Femur (tissue), 1 donor: ENCODE results near the gene KRTAP19-6.
A peak's percentile ranks its signal among the peaks of the same experiment; 100 is the strongest.
"Not testable (repeated sequence)": the region's sequence is repeated elsewhere in the genome, so short reads cannot be mapped to it uniquely, and the experiment has no call there.

Source experiments
- DNase-seq: peaks from one replicate; pipeline ENCODE4 v3.0.0-alpha.2; 2017

KRTAP19-6 gene, protein sequence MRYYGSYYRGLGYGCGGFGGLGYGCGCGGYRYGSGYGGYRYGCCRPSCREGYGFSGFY

GRCh38 chr21:30541764-30542163 lies at the start of gene KRTAP19-6:
KRTAP19-6 (minus strand) TSS chr21:30541864; CDS start chr21:30541833, 31 bp downstream.
- no peak for DNase-seq

DNA sequence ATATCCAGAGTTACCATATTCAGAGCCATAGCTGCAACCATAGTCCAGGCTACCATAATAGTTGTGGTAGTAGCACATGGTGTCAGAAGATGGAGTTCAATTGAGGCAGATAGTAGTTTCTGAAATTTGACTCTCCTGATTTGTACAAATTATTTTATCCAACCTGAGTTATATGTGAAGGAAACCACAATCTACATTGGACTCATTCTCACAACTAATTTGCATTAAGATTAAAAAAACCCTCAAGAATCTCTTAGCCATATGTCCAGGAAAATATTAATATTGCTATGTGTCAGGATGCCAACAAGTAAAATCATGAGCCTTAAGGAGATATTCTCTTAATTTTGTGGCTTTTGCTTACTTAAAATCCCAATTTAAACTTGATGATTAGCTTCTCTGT lies 48.6 kb upstream of the KRTAP19-6 start, which contains the start of gene KRTAP22-2:
Gene KRTAP22-2, minus strand, starts transcription at position 101 of the 400 bp plus-strand sequence.
- no peak for DNase-seq

GRCh38 chr21:30582870-30583269 lies 41.2 kb upstream of the KRTAP19-6 start:
- no peak for DNase-seq

DNA sequence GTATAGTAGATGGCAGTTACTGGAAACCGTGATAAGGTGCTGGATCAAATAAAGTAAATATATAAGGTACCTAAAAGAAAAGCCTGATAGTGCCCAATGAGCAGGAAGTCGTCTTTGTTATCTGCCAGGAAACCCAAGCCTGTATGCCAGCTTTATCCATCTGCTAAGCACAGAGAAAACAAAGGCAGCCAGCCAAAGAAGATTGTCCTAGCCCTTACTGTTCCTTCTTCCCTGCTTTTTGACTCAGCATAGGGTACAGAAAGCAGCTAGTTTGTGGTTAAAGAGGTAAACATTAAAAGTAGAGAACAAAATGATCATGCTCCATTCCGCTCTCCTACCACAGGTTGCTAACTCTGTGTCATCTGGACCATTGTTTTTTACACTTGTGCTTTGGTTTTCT lies 38.5 kb upstream of the KRTAP19-6 start:
- DNase-seq, result no peak

GRCh38 chr21:30579346-30579745 lies 37.7 kb upstream of the KRTAP19-6 start:
- DNase-seq, result peak; percentile 25

DNA sequence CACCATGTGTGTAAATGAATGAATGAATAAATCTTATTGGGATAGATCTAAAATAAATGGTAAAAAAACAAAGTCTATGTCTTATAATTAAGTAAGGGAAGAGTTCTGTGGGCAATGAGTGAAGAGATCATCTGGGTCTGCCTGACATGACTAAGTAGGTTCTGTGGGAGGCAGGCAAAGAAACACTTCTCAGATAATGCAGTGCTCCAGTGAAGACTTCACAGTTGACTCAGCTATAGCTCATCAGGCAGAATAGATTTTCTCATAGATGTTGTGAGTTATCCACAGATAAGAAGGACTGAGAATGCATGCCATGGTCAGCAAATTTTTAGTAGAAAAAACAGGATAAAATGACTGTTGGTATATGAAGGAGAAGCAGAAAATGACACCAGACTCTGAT lies 36.1 kb upstream of the KRTAP19-6 start:
- DNase-seq, result no peak

DNA sequence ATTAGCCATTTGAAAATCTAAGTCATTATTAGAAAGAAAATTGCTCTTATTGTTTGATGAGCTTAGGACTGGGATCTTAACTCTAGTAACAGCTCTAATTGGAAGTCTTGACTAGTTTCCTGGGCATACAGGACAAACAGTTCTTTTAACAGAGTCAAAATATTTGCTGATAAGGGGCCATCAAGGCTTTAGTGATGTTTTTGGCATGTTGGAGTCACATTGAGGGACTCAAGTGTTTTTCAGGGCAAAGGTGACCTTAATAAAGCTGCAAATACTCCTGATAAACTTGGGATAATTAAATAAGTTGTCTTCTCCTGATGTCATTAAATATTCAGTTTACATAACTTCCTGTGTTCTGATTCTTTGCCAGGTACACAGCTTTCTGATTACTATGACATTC lies 26.0 kb upstream of the KRTAP19-6 start:
- no peak for DNase-seq

DNA sequence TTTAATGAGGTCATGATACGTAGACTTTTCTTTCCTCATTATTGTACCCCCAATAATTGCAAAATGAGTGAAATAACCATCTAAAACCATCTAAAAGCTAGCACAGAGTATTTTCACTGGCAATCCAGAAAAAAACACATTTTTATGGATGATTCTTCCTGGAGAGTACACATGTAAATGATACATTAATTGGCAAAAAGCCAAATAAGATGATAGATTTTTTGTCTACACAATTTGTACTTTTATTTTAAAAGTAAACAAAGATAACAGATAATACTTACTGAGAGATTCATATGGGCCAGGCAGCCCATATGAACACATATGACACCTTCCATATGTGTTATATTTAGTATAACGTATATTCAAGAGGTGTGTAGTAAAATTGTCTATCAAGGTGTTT lies 22.0 kb upstream of the KRTAP19-6 start:
- no peak for DNase-seq

GRCh38 chr21:30563072-30563471 lies 21.4 kb upstream of the KRTAP19-6 start:
- DNase-seq, result no peak

DNA sequence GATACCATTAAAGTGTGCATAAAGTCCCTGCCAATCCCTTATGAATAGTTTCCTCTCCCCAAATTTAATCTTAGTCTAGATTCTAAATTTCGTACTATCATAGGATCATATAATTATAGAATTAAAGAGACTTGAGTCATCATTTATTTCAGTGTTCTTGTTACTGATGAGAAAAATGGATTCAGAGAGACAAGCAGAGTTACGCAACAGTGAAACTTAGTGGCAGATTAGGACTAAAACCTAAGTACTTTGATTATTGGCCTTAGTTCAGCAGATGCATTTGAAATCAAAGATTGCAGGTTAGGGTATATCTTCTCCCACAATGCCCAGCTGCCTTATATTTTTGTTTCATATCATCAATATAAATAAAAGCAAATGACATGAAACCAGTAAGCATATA lies 20.3 kb upstream of the KRTAP19-6 start:
- DNase-seq, result no peak

GRCh38 chr21:30561264-30561895 lies 19.7 kb upstream of the KRTAP19-6 start, which contains the start of gene KRTAP19-7:
KRTAP19-7 (minus strand) TSS chr21:30561314; CDS start chr21:30561289, 25 bp downstream.
- DNase-seq, result no peak

GRCh38 chr21:30555095-30555494 lies 13.4 kb upstream of the KRTAP19-6 start:
- DNase-seq, result no peak

DNA sequence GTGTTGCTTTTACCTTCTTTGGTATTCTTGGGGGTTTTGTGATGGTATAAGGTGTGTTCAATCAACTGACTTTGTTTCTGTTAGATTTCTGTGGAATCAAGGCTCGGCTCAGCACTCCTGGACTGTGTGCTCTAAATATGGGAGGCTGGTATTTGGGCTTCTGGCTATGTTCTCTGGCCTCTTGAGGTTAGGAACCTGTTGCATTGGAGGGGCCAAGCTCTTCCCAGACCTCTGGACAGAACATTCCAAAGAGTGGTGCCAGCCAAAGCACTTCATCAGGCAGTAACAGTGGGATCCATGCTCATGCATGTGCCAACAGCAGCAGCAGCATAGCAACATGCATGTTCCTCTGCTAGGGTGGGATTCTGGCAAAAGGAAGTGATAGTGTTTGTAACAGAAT lies 11.1 kb upstream of the KRTAP19-6 start:
- DNase-seq, result no peak

DNA sequence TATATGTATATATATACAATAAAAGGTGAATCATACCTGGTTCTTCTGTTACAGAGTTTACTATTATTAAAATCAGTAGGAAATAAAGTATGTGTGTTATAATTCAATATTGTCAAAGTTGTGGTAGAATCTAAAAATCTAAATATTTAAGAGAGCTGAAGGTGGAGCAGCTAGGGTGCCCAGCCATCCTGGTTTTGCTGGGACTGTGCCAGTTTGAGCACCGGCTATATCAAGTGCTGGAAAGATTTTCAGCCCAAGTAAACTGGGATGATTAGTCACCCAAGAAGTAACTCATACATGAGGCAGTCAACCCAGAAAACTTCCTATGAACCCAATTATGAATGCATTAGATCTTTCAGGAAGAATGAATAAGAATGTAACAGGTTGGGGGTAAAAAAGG lies 22.8 kb downstream of the KRTAP19-6 start:
- DNase-seq, result no peak

DNA sequence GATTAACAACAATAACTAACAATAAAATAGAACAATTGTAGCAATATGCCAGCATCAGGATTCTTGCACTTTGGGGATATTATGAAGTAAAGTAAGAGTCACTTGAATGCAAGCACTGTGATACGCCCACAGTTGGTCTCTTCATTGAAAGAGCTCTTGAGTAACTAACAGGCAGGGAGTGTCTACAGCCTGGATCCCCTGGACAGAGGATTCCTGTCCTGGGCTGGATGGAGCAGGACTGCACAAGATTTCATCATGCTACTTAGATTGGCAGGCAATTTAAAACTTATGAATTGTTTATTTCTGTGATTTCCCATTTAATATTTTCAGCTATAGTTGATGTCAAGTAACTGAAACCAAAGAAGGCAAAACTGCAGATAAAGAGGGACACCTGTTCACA lies 26.0 kb downstream of the KRTAP19-6 start:
- no peak for DNase-seq

- DNase-seq, result not testable (repeated sequence)
These were observed 36.0 kb downstream of the KRTAP19-6 start for GRCh38 chr21:30505621-30506205.

GRCh38 chr21:30502041-30502440 lies 39.6 kb downstream of the KRTAP19-6 start, which contains the start of gene KRTAP19-5:
KRTAP19-5 (minus strand) TSS chr21:30502141; CDS start chr21:30502090, 51 bp downstream.
- DNase-seq, result no peak

GRCh38 chr21:30497065-30497464 lies 44.6 kb downstream of the KRTAP19-6 start, which contains the start of gene KRTAP19-4:
KRTAP19-4 (minus strand) TSS chr21:30497165; CDS start chr21:30497110, 55 bp downstream.
- no peak for DNase-seq

- no peak for DNase-seq
These were observed 49.7 kb downstream of the KRTAP19-6 start, which contains the start of gene KRTAP19-3 for GRCh38 chr21:30491963-30492428. KRTAP19-3 (minus strand) TSS chr21:30492013; CDS start chr21:30491957, 56 bp downstream.
